Ishikawa (cell line): Measurements from ENCODE around the gene CAMTA1.

Experiments
- CEBPB ChIP-seq: IDR thresholded peaks from 2 replicates; pipeline ENCODE4 v1.6.1; 2012
- EGR1 ChIP-seq: IDR thresholded peaks from 2 replicates; pipeline ENCODE4 v1.6.1; 2012
- EP300 ChIP-seq: IDR thresholded peaks from 2 replicates; pipeline ENCODE4 v1.6.1; 2012; ENCODE audit warnings: borderline replicate concordance
- FOXM1 ChIP-seq: IDR thresholded peaks from 2 replicates; pipeline ENCODE4 v1.6.1; 2012; ENCODE audit warnings: low read depth, borderline replicate concordance
- MAX ChIP-seq: IDR thresholded peaks from 2 replicates; pipeline ENCODE4 v1.6.1; 2012
- NFIC ChIP-seq: IDR thresholded peaks from 2 replicates; pipeline ENCODE4 v1.6.1; 2012
- RAD21 ChIP-seq: IDR thresholded peaks from 2 replicates; pipeline ENCODE4 v1.6.1; 2012; ENCODE audit warnings: low read depth
- TAF1 ChIP-seq: IDR thresholded peaks from 2 replicates; pipeline ENCODE4 v1.6.1; 2012; ENCODE audit warnings: low read depth, mild to moderate bottlenecking
- TCF12 ChIP-seq: IDR thresholded peaks from 2 replicates; pipeline ENCODE4 v1.6.1; 2012; ENCODE audit warnings: low read depth
- TEAD4 ChIP-seq: IDR thresholded peaks from 2 replicates; pipeline ENCODE4 v1.6.1; 2012
- YY1 ChIP-seq: IDR thresholded peaks from 2 replicates; pipeline ENCODE4 v1.6.1; 2012; ENCODE audit warnings: low read depth
- ZBTB7A ChIP-seq: IDR thresholded peaks from 2 replicates; pipeline ENCODE4 v1.6.1; 2012; ENCODE audit warnings: low read depth
- TF ChIP-seq, protein P1 (sequence below): IDR thresholded peaks from 2 replicates; pipeline ENCODE4 v1.6.1; 2012; ENCODE audit warnings: low read depth, mild to moderate bottlenecking

DNA sequence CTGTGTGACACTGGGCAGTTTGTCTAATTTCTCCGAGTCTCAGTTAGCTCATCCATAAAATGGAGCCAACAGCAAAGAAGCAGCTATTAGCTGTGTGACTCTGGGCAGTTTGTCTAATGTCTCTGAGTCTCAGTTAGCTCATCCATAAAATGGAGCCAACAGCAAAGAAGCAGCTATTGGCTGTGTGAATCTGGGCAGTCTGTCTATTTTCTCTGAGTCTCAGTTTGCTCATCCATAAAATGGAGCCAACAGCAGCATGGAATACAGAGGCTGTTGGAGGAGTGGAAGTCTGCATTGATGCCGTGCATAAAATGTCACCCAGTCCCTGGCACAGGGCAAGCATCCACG is 688.9 kb downstream of the CAMTA1 start:
- no peak for TF ChIP-seq YY1
- no peak for TF ChIP-seq ZBTB7A
- no peak for TF ChIP-seq EGR1
- no peak for TF ChIP-seq TEAD4
- TF ChIP-seq RAD21 = no peak
- no peak for TF ChIP-seq MAX
- TF ChIP-seq TAF1 = no peak
- TF ChIP-seq EP300 = no peak
- TF ChIP-seq, protein P1, sequence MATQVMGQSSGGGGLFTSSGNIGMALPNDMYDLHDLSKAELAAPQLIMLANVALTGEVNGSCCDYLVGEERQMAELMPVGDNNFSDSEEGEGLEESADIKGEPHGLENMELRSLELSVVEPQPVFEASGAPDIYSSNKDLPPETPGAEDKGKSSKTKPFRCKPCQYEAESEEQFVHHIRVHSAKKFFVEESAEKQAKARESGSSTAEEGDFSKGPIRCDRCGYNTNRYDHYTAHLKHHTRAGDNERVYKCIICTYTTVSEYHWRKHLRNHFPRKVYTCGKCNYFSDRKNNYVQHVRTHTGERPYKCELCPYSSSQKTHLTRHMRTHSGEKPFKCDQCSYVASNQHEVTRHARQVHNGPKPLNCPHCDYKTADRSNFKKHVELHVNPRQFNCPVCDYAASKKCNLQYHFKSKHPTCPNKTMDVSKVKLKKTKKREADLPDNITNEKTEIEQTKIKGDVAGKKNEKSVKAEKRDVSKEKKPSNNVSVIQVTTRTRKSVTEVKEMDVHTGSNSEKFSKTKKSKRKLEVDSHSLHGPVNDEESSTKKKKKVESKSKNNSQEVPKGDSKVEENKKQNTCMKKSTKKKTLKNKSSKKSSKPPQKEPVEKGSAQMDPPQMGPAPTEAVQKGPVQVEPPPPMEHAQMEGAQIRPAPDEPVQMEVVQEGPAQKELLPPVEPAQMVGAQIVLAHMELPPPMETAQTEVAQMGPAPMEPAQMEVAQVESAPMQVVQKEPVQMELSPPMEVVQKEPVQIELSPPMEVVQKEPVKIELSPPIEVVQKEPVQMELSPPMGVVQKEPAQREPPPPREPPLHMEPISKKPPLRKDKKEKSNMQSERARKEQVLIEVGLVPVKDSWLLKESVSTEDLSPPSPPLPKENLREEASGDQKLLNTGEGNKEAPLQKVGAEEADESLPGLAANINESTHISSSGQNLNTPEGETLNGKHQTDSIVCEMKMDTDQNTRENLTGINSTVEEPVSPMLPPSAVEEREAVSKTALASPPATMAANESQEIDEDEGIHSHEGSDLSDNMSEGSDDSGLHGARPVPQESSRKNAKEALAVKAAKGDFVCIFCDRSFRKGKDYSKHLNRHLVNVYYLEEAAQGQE = no peak
- TF ChIP-seq CEBPB = no peak
- TF ChIP-seq FOXM1 = no peak
- TF ChIP-seq NFIC = no peak
- TF ChIP-seq TCF12 = no peak
